ENCODE data around the gene DCK. TPM values are rescaled to one million over a fixed set of nuclear protein-coding genes. Genes with fewer than 3 reads are reported as not detected.

Gene DCK
- polyA plus RNA-seq, 1 experiment = 3.8 TPM

DNA sequence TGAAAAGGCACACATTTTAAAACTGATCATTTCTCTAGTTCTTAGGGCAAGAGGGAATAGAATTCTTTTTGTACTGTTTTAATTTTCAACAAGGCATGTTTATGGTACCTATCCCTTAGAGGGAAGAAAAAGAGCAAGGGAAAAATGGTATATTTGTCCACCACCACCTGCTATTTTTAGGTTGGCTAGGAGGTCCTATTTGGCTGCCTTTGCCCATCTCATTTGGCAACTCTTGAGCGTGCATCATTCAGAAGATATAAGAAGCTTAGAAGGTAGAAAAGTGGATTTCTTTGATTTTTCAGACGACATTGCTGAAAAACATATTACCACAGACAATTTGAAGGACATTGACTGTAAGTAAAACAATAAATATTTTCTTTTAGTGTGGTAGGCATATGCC lies 69.0 kb downstream of the DCK start:
- Histone ChIP-seq H3K36me3 (ENCODE audit: control insufficient read depth, insufficient read depth, low read length) (no peaks in the 10 kb centered on the region), H3K27me3 (ENCODE audit: control insufficient read depth, insufficient read depth, low read length) (no peaks in the 10 kb centered on the region), H3K4me3 (ENCODE audit: low read depth, low read length) (no peak overlapping the region)
- POLR2A ChIA-PET = no interaction called here
- TF ChIP-seq CTCF (IDR thresholded peaks at IDR 0.05; ENCODE audit: insufficient read depth, low read depth, low read length) = no peak
- CTCF ChIA-PET = no interaction called here
- no peak for DNase-seq (ENCODE audit: low read depth)

GRCh38 chr4:71063711-71064110 lies 70.3 kb downstream of the DCK start:
- H3K27me3 ChIP-seq (ENCODE audit: control insufficient read depth, insufficient read depth, low read length) = no peaks in the 10 kb centered on the region
- no peak overlapping the region for H3K4me3 ChIP-seq (ENCODE audit: low read depth, low read length)
- DNase-seq (ENCODE audit: low read depth) = no peak
- CTCF ChIA-PET = interaction anchor here (0.6 kb wide), 1 partner anchor 10 kb away, joined by 3 read pairs; no protein-coding TSS in a partner anchor
- no peak for TF ChIP-seq CTCF (IDR thresholded peaks at IDR 0.05; ENCODE audit: insufficient read depth, low read depth, low read length)
- no peaks in the 10 kb centered on the region for H3K36me3 ChIP-seq (ENCODE audit: control insufficient read depth, insufficient read depth, low read length)
- POLR2A ChIA-PET = no interaction called here

DNA sequence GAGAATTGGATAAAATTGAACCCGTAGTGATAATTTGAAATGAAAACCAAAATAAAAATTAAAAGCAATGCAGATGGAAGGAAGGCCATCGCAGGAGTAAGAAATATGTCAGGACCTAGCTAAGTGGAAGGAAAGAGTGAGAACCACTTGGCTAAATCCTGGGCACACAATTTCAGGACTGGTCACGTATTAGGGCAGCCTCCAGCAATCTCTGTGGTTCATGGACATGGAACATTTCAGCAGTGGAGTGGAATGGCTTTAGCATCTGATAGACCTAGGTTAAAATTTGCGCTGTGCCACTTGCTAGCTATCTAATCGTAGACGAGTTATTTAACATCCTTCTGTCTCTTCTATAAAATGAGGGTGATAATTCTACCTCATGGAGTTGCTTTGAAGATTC lies 71.1 kb downstream of the DCK start:
- POLR2A ChIA-PET = no interaction called here
- Histone ChIP-seq H3K36me3 (ENCODE audit: control insufficient read depth, insufficient read depth, low read length) (no peaks in the 10 kb centered on the region), H3K27me3 (ENCODE audit: control insufficient read depth, insufficient read depth, low read length) (no peaks in the 10 kb centered on the region), H3K4me3 (ENCODE audit: low read depth, low read length) (no peak overlapping the region)
- no peak for DNase-seq (ENCODE audit: low read depth)
- CTCF ChIA-PET = no interaction called here
- no peak for TF ChIP-seq CTCF (IDR thresholded peaks at IDR 0.05; ENCODE audit: insufficient read depth, low read depth, low read length)

- H3K4me3 ChIP-seq (ENCODE audit: low read depth, low read length) = no peak overlapping the region
- POLR2A ChIA-PET = no interaction called here
- no peak for TF ChIP-seq CTCF (IDR thresholded peaks at IDR 0.05; ENCODE audit: insufficient read depth, low read depth, low read length)
- CTCF ChIA-PET = no interaction called here
- no peak for DNase-seq (ENCODE audit: low read depth)
- no peaks in the 10 kb centered on the region for H3K27me3 ChIP-seq (ENCODE audit: control insufficient read depth, insufficient read depth, low read length)
- H3K36me3 ChIP-seq (ENCODE audit: control insufficient read depth, insufficient read depth, low read length) = no peaks in the 10 kb centered on the region
Measured at GRCh38 chr4:71065991-71066510, 72.6 kb downstream of the DCK start.

DNA sequence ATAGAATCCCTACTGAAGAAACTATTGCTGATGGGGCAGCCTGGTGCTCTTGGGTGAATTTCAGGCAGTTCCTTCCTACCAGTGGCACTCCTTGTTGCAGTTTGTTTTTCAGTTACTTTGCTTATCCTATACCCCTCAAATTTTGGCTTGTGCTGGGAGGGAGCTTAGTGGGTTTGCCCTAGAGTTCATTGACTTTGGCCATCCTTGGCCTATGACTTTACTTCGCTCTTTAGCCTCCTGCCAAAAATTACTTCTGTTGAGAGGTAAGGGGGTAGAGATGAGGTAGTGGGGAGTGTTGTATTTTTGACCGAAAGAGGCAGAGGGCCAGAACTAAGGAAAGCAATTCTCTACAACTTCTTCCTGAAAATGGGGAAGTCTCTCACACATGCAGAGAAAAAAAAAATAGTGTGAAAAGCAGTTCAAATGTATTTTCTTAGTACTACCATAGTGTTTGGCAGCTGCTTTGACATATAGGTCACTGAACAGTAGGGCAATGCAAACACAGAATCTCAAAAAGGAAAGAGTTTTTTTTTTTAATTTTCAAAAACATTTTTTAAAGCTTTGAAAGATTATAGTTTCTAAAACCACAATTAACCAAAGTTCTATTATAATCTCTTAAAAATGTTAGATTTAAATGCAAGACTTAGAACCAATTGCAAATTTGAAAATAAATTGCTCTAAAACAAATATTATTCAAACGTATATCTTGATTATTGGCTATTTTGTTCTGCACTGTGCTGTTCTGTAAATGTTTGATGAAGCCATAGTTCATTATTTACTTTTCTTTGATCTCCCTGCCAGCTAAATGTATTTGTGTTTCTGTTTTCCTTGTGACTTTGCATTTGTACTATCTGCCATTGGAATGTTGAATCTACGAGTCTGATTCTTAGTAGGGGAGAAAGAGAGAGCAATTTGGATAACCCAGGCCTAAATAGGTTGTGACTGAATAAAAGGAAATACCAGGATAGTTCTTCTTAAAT lies 73.6 kb downstream of the DCK start:
- no peaks in the 10 kb centered on the region for H3K27me3 ChIP-seq (ENCODE audit: control insufficient read depth, insufficient read depth, low read length)
- POLR2A ChIA-PET = no interaction called here
- CTCF ChIA-PET = no interaction called here
- TF ChIP-seq CTCF (IDR thresholded peaks at IDR 0.05; ENCODE audit: insufficient read depth, low read depth, low read length) = no peak
- no peak for DNase-seq (ENCODE audit: low read depth)
- H3K4me3 ChIP-seq (ENCODE audit: low read depth, low read length) = no peak overlapping the region
- H3K36me3 ChIP-seq (ENCODE audit: control insufficient read depth, insufficient read depth, low read length) = no peaks in the 10 kb centered on the region
